Measurements from ENCODE around the gene UNC93B1.
"Not testable (repeated sequence)": the region's sequence is repeated elsewhere in the genome, so short reads cannot be mapped to it uniquely, and the experiment has no call there.

The UNC93B1 gene

DNA sequence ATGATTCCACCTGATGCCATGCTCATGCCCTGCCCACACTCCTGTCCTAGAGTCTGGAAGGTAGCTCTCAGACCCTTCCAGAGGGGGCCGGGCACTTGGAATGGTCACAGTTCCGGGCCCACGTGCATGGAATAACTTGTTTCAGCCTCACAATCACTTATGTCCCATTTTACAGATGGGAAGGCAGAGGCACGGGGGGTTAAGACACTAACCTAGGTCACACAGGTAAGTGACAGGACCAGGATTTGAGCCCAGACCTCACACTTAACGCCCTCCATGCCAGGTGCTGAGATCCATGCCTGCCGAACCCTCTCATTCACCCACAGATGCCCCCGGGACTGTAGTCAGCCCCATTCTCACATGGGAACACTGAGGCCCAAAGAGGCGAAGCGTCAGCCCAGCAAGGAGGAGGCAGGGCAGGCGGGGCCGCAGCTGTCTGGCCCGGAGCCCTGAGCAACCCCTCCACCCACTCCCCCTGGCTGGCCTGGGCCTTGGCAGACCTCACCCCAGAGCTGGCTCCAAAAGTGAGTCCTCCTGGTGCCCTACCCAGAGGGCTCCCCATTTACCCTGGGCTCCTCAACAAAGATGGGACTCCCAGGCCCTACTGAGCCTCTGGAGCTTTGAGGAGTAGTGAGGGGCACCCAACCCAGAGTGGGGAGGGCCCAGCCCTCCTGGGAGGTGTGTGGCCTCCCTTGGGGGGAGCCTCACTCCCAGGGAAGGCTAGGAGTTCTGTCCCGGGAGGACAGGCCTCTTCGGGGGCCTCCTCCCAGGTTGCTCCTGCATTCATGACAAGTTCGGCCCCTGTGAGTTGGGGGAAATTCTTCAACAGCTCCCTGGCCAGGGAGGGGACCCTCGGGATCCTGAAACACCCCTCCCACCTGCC lies 3.8 kb upstream of the UNC93B1 start:
- DNase-seq, result no peak

DNA sequence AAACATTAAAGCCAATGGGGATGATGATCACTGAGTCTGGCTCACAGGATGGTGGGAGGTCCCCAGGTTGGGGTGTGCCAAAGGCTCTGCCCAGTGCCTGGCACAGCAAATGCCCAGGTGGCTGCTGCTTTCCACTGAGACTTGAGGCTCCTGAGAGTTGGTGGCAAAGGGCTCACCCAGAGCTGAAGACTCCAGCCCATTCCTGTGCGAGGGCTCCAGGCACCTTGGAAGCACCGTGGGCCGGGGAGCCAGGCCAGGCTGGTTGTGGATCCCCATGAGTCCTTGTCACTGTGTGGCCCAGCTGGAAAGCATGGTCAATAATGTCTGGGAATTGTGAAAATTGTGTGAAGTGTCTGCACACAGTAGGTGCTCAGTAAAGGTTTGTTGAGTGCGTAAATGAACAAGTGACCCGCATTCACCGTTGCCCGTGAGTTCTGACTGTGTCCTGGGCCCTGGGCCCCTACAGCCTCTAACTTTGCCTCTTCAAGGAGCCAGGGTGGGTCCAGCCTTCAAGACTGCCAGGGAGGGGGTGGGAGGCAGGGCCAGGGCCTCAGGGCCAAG lies 2.8 kb upstream of the UNC93B1 start:
- no peak for DNase-seq

DNA sequence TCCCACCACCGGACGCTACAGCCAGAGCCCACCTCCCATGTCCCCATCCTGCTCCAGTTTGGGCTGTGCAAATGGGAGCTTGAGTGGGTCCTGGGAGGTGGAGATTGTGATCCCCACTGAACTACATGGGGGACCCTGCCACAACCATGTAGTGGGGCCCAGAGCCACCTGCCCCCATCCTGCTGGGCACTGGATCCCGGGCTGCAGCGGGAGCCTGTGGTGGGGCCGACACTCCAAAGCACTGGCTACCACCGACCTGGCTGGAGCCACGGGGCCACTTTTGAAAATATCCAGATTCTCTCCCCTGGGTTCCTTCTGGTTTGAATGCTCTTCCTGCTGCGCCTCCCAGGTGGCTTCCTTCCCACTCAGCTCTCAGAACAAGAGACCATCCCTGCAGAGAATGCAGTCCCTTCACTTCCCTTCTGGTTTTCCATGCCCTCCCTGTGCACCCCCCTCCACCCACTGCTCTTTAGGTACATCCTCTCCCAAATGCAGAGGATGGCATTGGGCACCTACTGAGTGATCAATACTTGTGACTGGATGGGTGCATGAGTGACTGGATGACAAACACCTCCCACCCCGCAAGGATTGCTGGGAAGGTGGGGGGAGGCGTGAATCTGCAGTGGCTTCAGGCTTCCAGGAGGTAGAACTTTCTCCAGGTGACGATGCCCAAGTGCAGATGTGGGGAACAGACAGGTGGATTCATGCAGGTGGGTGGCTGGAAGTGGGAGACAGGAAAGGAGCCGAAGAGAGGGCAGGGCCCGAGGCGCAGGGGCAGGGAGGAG lies 846 bp upstream of the UNC93B1 start:
- no peak for DNase-seq

DNA sequence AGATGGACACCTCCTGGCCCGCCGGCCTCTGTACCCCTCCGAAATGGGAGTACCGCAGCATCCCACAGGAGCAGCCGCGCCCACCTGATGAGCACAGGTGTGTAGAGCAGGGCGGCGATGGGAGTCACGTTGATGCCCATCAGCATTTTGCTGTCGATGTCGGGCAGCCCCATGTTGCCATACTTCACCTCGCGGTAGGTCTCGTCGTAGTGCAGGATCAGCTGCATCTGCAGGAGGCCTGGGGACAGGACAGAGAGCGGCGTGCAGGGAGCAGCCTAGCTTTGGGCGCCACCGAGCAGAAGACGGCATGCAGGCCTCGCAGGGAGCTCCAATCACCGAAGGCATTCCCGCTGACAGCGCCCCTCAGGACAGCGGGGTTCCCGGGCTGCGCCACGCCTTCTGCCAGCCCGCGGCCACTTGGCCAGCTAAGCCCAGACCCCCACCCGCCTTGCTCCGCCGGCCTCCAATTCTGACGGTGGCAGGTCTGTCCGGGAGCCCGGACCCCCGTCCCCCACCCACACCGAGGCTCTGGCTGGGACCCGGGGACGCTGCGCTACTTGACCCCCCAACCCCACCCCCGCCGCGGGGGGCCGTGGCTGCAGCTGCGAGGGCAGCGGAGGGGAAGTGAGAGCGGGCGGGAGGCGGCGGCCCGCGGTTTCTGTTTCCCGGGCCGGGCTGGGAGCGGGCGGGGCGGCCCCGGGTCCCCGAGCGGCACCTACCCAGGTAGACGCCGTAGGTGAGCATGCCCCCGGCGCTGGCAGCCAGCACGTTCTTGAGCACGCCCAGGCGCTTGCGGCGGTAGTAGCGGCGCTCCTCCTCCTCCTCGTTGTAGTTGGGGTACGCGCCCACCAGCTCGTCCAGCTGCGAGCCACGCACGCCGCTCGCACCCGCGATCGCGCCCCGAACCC lies 705 bp downstream of the UNC93B1 start:
- no peak for DNase-seq

DNA sequence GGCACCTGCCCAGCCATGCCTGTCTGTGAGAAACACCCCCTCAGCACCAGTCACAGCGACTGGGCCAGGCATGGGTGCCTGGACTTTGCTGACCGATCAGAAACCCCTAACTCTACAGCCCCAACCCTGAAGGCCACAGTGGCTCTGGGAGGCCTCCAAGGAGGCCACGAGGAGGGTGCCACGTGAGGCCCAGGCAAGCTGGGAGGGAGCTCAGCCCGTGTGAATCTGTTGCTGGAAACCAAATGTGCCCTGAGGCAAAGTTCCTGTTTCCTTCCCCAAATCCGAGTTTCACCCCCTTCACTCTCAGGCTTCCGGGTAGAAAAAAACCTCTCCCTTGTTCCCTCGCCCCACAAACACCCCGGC lies 1.3 kb downstream of the UNC93B1 start:
- DNase-seq, result no peak

DNA sequence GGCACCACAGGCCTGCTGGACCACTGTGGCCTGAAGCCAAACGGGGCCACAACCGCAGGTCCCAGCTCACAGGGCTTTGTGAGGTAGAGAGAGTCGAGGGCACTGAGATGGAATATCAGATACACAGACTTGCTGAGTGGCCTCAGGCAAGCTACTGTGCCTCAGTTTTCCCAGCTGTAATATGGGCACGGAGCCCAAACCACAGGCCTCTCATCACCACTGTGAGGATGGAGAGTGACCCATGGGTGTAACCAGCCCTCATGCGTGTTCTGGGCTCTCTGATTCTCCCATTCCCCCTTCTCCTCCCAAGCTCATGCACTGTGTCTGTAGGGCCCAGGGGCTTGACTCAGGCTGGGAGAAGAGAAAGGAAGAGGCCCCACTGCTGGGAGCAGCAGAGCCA lies 4.2 kb downstream of the UNC93B1 start:
- no peak for DNase-seq

DNA sequence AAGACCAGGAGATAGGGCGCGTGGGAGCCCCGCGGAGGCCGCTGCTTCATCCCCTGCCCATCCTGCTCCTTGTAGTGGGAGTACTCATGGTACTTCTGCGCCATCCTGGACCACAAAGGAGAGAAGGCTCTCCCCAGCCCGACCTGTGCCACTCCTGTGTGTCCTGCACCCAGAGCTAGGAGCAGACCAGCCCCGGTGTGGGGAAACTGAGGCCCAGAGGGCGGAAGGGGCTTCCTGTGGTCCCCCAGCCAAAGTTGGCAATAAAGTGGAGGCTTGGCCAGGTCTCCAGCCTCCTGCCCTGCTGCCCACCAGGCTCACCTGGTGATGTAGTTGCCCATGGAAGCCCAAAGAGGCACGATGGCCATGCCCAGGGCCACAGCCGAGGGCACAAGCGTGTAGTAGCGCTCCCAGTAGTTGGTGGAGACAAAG lies 4.7 kb downstream of the UNC93B1 start:
- DNase-seq, result no peak

DNA sequence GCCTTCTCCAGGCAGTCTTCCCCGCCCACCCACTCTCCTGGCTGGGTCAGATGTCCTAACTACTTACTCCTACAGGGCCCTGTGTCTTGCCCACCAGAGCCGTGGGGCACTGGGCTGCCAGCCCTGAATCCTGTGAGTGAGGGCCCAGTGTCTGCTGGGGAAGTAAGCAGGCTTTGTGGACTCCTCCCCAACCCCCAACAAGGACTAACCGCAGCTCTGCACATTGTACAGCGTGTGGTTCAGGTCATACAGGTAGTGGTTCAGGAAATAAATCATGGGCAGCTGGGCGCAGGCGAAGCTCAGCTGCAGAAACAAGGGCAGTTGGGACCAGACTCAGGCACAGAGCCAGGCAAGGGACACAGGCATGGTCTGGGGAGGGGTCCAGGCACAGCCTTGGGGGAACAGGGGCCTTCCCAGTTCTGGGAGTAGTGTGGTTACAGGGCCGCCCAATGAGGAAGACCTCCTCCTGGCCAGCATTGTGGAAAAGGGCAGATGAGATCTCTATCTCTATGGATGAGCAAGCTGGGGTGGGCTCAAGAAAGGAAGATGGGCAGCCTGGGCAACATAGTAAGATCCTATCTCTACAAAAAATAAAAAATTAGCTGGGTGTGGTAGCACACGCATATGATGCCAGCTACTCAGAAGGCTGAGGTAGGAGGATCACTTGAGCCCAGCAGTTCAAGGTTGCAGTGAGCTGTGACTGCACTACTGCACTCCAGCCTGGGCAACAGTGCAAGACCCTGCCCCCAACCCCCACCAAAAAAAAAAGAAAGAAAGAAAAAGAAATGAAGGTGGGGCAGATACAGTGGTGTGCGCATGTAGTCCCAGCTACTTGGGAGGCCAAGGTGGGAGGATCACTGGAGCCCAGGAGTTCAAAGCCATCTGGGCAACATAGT lies 5.5 kb downstream of the UNC93B1 start:
- no peak for DNase-seq

DNA sequence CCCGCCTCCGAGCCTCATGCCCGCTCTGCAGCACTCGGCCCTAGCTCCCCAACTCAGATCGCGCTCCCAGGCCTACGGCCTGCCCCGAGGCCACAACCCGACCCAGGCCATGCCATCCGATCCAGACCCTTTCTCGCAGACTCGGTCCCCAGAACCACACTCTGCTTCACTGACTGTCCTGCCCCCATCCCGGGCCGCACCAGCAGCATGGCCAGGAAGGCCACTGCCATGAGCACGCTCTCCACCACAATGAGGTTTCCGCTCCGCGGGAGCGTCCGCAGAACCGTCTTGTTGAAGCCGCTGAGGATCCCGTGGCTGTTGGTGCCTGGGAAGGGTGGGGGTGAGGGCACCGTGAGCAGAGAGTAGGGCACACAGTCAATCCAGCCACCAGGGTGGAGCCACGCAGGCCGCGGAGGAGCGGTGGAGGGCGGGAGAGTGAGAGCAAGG lies 6.4 kb downstream of the UNC93B1 start:
- DNase-seq, result no peak

DNA sequence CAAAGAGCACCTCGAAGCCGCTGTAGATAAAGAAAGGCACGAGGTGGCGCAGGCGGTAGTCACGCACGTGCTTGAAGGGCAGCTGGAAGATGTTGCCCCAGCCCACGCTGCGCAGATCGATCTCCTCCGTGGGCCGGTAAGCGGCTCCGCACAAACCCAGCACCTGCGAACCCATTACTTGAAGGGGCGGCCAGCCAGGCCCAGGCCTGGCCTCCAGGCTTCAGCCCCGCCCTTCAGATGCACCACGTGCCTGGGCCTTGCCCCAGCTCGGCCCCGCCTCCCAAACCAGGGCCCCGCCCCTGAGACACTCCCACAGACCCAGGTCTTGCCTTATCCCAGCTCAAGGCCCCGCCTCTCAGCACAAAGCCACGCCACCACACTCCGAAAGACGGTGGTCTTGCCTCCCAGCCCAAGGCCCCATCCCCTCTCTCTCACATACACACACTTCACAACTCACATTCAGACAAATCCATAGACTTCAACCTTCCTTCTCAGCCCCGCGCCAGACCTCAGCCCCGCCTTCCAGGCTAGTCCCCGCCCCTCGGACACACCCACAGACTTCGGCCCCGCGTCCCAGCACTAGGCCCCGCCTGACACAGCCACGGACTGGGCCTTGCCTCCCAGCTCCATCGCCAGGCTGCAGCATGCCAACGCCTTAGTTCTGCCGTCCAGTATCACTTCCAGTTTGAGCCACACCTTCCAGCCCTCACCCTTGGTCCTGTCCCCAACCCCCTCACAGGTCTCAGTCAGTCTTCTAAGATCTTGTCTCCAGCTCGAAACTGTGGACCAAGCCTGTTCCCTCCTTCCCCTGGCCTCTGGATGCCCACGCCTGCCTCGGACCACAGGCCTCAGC lies 7.0 kb downstream of the UNC93B1 start:
- DNase-seq, result no peak

DNA sequence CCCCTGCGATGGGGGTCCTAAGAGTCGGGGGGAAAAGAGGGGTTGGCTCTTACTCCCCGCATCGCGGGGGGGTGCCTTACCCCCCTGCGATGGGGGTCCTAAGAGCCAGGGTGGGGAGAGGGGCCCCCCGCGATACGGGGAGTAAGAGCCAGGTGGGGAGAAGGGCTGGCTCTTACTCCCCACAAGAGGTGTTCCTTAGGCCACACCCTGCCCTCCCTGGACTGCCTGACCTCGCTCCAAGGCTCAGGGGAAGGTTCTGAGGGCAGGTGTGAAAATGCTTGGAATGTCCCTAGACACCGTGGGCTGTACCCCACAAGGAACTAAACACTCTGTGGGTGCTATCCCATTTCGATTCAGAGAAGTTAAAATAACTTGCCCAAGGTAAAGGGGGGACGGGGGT lies 7.8 kb downstream of the UNC93B1 start:
- no peak for DNase-seq

DNA sequence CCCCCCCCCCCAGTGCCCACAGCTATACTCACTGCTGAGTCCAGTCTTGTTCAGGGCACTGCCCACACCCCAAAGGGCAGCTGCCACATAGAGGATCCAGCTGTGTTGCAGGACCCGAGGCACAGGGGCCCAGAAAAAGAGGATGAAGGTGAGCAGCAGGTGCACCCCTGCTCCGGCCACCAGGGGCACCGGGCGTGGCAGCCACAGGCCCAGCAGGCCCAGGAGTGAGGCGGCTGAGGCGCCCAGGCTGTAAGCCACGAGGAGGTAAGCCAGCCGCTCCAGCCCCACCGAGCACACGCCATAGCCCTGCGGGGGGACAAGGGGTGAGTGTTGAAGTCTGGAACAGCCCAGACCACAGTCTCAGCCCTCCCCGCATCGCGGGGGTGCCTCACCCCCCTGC lies 8.3 kb downstream of the UNC93B1 start:
- DNase-seq, result not testable (repeated sequence)

DNA sequence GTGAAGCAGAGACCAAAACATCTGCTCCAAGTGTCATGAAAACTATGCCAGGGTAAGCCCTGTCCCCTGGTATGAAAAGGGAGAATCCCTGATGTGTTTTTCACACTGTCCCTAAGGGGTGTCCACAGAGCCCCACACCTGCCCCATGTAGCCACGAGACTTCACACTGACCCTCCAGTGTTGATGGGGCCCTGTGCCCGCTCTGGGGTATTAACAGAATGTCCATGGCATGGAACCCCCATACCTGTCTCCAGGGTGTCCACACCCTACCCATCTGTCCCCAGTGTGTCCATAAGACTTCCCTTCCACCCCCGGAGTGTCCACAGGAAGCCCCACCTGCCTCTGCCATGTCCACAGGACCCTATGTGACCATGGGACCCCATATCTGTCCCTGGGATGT lies 8.8 kb downstream of the UNC93B1 start:
- DNase-seq, result not testable (repeated sequence)

DNA sequence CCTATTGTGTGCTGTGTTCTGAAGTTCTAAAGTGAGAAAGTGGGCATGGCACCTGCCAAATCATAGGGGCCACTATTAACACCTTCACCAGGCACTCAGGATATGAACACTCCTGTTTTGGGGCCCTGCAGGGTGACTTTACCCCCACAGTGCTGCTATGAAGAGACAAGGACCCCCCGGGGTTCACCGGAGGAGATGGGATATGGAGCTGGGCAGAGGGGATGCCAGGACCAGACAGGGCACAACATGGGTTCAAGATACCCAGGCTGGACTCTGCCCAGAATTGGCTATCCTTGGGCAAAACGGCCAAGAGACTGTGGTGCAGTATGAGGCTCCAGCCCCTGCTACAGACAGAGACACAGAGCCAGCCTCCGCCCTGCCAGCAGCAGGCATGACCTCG lies 9.5 kb downstream of the UNC93B1 start:
- DNase-seq, result not testable (repeated sequence)

DNA sequence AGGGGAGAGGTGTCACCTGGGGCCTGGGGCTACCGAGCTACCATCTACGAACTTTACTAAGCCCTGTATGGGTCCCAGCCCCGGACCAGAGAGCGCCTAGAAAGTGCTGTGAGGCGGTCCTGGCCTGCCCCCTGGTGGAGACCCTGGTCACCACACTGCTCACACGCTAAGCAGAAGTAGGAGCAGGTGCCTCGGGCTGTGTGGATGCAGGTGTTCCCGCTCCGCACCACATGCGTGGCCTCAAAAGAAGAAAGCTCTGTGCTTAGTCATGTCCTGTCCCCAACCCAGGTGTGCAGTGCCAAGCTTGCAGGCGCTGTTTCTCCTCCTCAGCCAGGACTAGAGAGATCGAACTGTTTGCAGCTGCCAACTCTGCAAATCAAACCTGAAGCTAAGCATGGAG lies 10.1 kb downstream of the UNC93B1 start:
- not testable (repeated sequence) for DNase-seq

DNA sequence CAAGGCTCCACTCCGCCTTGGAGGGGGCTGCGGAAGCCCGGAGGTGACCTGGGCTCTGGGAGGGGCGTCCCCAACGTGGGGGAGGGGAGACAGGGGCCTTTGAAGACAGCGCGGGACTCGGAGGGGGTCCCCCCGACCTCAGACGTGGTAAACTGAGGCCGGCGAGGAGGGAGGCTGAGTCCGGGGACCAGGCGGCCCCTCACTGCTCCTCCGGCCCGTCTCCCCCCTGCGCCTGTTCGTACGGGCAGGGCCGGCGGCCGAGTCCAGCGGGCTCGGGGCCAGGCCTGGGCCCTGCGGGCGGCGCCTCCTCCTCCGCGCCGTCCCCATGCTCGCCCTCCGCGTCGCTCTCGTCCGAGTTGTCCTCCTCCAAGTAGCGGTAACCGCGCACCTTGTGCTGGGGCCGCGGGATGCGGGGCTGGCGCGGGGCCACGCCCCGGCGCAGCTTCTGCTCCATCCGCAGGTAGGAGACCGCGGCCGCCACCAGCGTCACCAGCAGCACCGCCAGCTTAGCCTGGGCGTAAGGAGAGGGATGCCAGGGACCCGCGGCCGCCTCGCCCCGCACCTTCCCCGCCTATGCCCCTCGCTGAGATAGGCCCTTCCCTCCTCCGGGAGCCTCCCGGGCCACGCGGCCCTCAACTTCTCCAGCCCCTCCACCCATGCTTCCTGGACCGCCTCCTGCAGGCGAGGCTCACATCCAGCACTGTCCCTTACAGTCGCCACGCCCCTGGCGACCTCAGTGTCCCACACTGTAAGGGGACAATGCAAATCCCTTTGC lies 12.4 kb downstream of the UNC93B1 start:
- not testable (repeated sequence) for DNase-seq

DNA sequence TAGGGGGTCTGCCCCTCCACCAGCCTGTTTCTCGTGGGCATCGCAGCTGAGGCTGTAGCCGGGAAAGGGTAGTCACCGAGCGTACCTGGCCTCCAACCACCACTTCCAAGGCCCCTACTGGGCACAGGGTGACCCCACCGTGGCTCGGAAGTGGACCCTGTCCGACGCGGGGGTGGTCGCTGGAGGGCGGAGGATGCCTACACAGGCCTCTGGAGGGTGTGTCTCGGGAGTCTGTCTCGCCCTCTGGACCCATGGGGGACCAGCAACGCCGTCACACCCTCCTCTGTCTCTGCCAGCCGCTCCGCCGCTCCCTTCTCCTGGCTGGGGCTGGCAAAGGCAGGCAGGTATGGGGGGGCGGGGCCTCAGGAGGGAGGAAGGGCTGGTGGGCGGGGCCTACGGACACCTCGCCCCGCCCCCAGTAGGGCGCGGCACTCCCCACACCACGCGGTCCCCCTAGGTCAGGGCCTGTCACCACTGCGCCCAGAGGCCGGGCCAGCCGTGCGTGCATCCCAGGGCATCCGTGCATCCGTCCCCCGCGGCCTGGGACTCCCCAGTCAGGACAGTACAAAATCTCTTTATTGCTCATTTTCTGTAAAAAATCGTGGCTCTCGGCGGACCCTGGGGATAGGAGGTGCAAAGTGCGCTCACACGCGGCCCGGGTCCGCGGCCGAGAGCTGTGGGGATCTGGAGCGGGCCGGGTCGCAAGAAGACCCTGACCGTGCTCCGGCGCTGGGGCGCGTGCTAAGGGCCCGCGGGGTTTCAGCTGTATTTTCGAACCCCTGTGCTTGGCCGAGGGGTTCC lies 13.2 kb downstream of the UNC93B1 start:
- DNase-seq, result not testable (repeated sequence)

DNA sequence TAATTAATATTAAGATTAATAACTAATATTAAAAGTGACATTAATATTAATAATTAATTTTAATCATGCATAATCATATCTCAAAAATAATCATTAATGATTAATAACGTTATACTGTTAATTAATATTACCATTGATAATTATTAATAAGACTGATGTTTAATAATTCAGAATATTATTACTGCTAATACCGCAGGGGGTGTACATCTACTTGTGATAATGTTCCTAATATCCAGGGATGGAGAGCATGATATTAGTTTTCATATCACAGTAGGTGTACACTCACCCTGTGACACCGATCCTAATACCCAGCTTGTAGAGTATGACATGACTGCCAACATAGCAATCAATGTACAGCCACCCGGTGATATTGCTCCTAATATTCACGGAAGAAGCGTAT lies 18.6 kb downstream of the UNC93B1 start:
- not testable (repeated sequence) for DNase-seq

DNA sequence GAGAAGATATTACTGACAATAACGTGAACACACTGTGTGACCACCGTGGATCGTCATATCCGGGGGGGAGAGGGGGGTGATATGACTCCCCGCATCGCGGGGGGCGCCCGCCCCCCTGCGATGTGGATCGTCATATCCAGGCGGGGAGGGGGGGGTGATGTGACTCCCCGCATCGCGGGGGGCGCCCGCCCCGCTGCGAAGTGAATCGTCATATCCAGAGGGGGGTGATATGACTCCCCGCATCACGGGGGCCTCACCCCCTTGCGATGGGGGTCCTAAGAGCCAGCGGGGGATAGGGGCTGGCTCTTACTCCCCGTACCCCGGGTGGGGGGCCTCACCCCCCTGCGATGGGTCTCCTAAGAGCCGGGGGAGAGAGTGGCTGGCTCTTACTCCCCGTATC lies 19.9 kb downstream of the UNC93B1 start:
- no peak for DNase-seq

Data from kidney glomerular epithelial cell (primary cell).